Endothelial cell of umbilical vein (primary cell): ENCODE measurements around the gene PLCH1. TPM values are rescaled to one million over a fixed set of nuclear protein-coding genes. Genes with fewer than 3 reads are reported as not detected.

ENCODE experiments used
- BruUV-seq: library from RNA; stranded (reverse); fragments of 400-500 nt; replicated peaks from 2 replicates; lab custom pipeline; 2021; lab: Mats Ljungman, UMichigan
- CTCF ChIA-PET: fragments of 300-600, 350-600 bp; sonication (Branson Sonifier 250); formaldehyde crosslinking; loops from one replicate; lab custom pipeline; 2021; ENCODE audit warnings: antibody characterized with exemption, inconsistent platforms; lab: Charles Lee
- POLR2A ChIA-PET: fragments of 300-600, 350-600 bp; sonication (Branson Sonifier 250); formaldehyde crosslinking; loops from one replicate; lab custom pipeline; 2021; ENCODE audit warnings: antibody characterized with exemption, inconsistent platforms; lab: Charles Lee
- DNase-seq: peaks from one replicate; pipeline ENCODE4 v3.0.0-alpha.2; 2011; ENCODE audit warnings: low read depth, low spot score
- FAIRE-seq: peaks from 2 replicates; lab custom pipeline; 2011; peaks lifted over from hg19 to GRCh38; lab: Jason Lieb, UNC
- H2AFZ ChIP-seq: 2 replicates; pipeline ENCODE4 v1.6.0; 2012; ENCODE audit warnings: low read depth, low read length, control low read depth, inconsistent platforms
- H3K27ac ChIP-seq: 2 replicates; pipeline ENCODE4 v1.5.1; 2011; ENCODE audit warnings: low read depth, mild to moderate bottlenecking, control low read depth, low read length, moderate library complexity; ENCODE audit not compliant: insufficient read depth
- H3K27me3 ChIP-seq, 2 experiments: 2 replicates each; pipeline versions ENCODE4 v1.6.0 to v1.6.1; 2011; ENCODE audit warnings: low read length in 2 of 2, mixed read lengths in 1 of 2; ENCODE audit not compliant: control insufficient read depth in 2 of 2, insufficient read depth in 2 of 2
- H3K36me3 ChIP-seq, 2 experiments: 2 replicates in 1 of 2; 3 replicates in 1 of 2; pipeline ENCODE4 v1.5.1; 2011; ENCODE audit warnings: low read length in 2 of 2, mild to moderate bottlenecking in 1 of 2, moderate library complexity in 1 of 2; ENCODE audit not compliant: control insufficient read depth in 2 of 2, insufficient read depth in 2 of 2; ENCODE audit errors: extremely low read depth in 1 of 2
- H3K4me1 ChIP-seq: 3 replicates; pipeline ENCODE4 v1.5.1; 2011; ENCODE audit warnings: mild to moderate bottlenecking, low read length; ENCODE audit not compliant: control insufficient read depth, insufficient read depth; ENCODE audit errors: extremely low read depth
- H3K4me2 ChIP-seq: 2 replicates; pipeline ENCODE4 v1.6.1; 2011; ENCODE audit warnings: low read length, control low read depth, mixed read lengths; ENCODE audit not compliant: insufficient read depth
- H3K4me3 ChIP-seq, 3 experiments: fragments of 200-600 bp in 1 of 3; sonication (generic), shearing (Covaris generic) in 1 of 3; replicated peaks in 1 of 3; 2 replicates each; pipeline ENCODE4 v1.5.1; 2011 to 2016; ENCODE audit warnings: control low read depth in 3 of 3, low read length in 3 of 3, mild to moderate bottlenecking in 2 of 3, inconsistent platforms in 1 of 3, low read depth in 1 of 3, moderate library complexity in 1 of 3; ENCODE audit not compliant: insufficient read depth in 1 of 3
- H3K79me2 ChIP-seq: 2 replicates; pipeline ENCODE4 v1.6.0; 2012; ENCODE audit warnings: low read length, inconsistent platforms; ENCODE audit not compliant: control insufficient read depth, insufficient read depth
- H3K9ac ChIP-seq: replicated peaks from 2 replicates; pipeline ENCODE3; 2011; ENCODE audit warnings: low read length, control low read depth; ENCODE audit not compliant: insufficient read depth; ENCODE audit errors: extremely low read depth
- H3K9me1 ChIP-seq: replicated peaks from 3 replicates; pipeline ENCODE4 v1.6.0; 2011; ENCODE audit warnings: mild to moderate bottlenecking, low read length; ENCODE audit not compliant: control insufficient read depth, insufficient read depth; ENCODE audit errors: extremely low read depth
- H3K9me3 ChIP-seq: replicated peaks from 2 replicates; pipeline ENCODE4 v1.5.1; 2012; ENCODE audit warnings: low read length, inconsistent platforms; ENCODE audit not compliant: control insufficient read depth, insufficient read depth
- H4K20me1 ChIP-seq: replicated peaks from 2 replicates; pipeline ENCODE3; 2011; ENCODE audit warnings: mild to moderate bottlenecking, low read length; ENCODE audit not compliant: control insufficient read depth, insufficient read depth; ENCODE audit errors: extremely low read depth
- EZH2 ChIP-seq: IDR thresholded peaks from 2 replicates; pipeline ENCODE4 v1.6.1; 2012; ENCODE audit warnings: borderline replicate concordance, low read depth, mild to moderate bottlenecking, moderate library complexity, low read length, inconsistent platforms; ENCODE audit not compliant: severe bottlenecking
- FOS ChIP-seq: IDR thresholded peaks from 2 replicates; pipeline ENCODE4 v1.6.1; 2011; ENCODE audit warnings: mild to moderate bottlenecking, low read length, moderate library complexity, borderline replicate concordance; ENCODE audit not compliant: insufficient read depth
- GATA2 ChIP-seq: IDR thresholded peaks from 2 replicates; pipeline ENCODE4 v1.7.0; 2011; ENCODE audit warnings: low read depth, mild to moderate bottlenecking, moderate library complexity, mixed read lengths, low read length; ENCODE audit not compliant: insufficient read length, insufficient read depth
- JUN ChIP-seq: IDR thresholded peaks from 2 replicates; pipeline ENCODE4 v1.6.1; 2011; ENCODE audit warnings: borderline replicate concordance, low read depth; ENCODE audit not compliant: insufficient read length, insufficient read depth
- MYC ChIP-seq: IDR thresholded peaks from one replicate; pipeline ENCODE4 v1.6.1; 2011; ENCODE audit warnings: mild to moderate bottlenecking, low read depth, low read length
- POLR2A ChIP-seq: IDR thresholded peaks from 2 replicates; pipeline ENCODE4 v1.6.1; 2012; ENCODE audit warnings: low read depth, mild to moderate bottlenecking, control low read depth, low read length
- POLR2AphosphoS5 ChIP-seq: IDR thresholded peaks from 2 replicates; pipeline ENCODE4 v1.6.1; 2012; ENCODE audit warnings: low read depth, mild to moderate bottlenecking, control low read depth, low read length, moderate library complexity; ENCODE audit not compliant: insufficient read depth
- dilution Hi-C: fragments of 300-500 bp; cut with MboI; formaldehyde crosslinking; loops from one replicate; pipeline ENCODE4 v1.15.0; 2019; ENCODE audit warnings: low sequenced_read_pairs; ENCODE audit not compliant: extremely low pct_ligation_motif_present
- intact Hi-C: fragments of 100-400 bp; cut with micrococcal nuclease; formaldehyde crosslinking; loops from one replicate; pipeline ENCODE4 v1.10.0; 2022
- polyA plus RNA-seq, 4 experiments: library from polyadenylated mRNA; depleted of rRNA in 3 of 4; stranded (reverse) in 3 of 4; unstranded in 1 of 4; fragments of >200 nt; gene quantifications; 2 replicates each; pipeline versions ENCODE4 v1.2.1 to v1.2.3, GENCODE V29; 2011 to 2012; ENCODE audit warnings: missing spikeins in 1 of 4
- total RNA-seq: library from RNA; stranded (reverse); gene quantifications from 2 replicates; pipeline ENCODE4 v1.2.3, GENCODE V29; 2021
- TF ChIP-seq, protein P1 (sequence below), 2 donors: IDR thresholded peaks; 1 replicate in 1 of 2; 2 replicates in 1 of 2; pipeline ENCODE4 v1.5.1; 2011; ENCODE audit warnings: low read length in 2 of 2, mild to moderate bottlenecking in 2 of 2, moderate library complexity in 2 of 2, control low read depth in 1 of 2, inconsistent platforms in 1 of 2, low read depth in 1 of 2; ENCODE audit not compliant: insufficient read depth in 1 of 2; ENCODE audit errors: extremely low read depth in 1 of 2
- TF ChIP-seq, protein P2 (sequence below): IDR thresholded peaks from 2 replicates; pipeline ENCODE4 v1.6.1; 2011; ENCODE audit not compliant: insufficient read depth, insufficient read length

Gene PLCH1
- total and polyA plus RNA-seq, 2 donors (not counting 3 experiments of a cell fraction or from before 2014, with no cell fraction given) = 0.03 TPM; not detected in 1

DNA sequence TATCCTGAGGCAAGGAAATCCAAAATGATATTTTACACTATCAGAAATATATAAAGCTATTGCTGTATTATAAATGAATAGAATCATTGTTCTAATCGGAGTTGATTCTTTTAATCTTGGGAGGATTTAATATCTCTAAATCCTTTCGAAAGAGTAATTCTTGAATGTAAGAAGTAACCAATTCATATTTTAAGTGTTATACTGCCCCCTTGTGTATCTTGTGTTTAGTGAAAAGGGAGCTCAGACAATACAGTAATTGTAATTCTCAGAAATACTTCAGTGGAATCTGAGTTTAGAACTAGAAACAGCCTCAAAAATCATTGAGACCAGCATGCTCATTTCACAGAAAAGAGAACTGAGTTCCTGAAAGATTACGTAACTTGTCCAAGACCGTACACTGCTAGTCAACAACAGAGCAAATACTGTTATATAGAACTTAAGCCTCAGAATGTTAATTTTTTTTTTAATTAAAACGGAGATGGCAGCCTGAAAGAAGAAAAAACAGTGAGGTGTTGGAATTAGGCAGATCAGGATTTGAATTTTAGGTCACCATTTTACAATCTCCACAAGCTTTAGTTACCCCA, 42.9 kb downstream of the PLCH1 start:
- no peaks in the 10 kb centered on the region for H4K20me1 ChIP-seq
- peak; percentile 73 for FAIRE-seq
- no peak overlapping the region for H3K4me3 ChIP-seq
- dilution Hi-C loops = no loop called here
- peak; percentile 48 for DNase-seq
- TF ChIP-seq, protein P1, sequence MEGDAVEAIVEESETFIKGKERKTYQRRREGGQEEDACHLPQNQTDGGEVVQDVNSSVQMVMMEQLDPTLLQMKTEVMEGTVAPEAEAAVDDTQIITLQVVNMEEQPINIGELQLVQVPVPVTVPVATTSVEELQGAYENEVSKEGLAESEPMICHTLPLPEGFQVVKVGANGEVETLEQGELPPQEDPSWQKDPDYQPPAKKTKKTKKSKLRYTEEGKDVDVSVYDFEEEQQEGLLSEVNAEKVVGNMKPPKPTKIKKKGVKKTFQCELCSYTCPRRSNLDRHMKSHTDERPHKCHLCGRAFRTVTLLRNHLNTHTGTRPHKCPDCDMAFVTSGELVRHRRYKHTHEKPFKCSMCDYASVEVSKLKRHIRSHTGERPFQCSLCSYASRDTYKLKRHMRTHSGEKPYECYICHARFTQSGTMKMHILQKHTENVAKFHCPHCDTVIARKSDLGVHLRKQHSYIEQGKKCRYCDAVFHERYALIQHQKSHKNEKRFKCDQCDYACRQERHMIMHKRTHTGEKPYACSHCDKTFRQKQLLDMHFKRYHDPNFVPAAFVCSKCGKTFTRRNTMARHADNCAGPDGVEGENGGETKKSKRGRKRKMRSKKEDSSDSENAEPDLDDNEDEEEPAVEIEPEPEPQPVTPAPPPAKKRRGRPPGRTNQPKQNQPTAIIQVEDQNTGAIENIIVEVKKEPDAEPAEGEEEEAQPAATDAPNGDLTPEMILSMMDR (IDR thresholded peaks at IDR 0.05; ENCODE audit: extremely low read depth in 1 of 2, insufficient read depth in 1 of 2, low read depth in 1 of 2, low read length in 2 of 2) = peak; percentile 26 to 30
- no peak for TF ChIP-seq MYC
- ChIA-PET POLR2A (no interaction called here), CTCF (interaction anchor here (0.5 to 2.7 kb wide), 71 partner anchors 9 to 1916 kb away, joined by 3 to 105 read pairs (median 4); partner anchors contain the start of genes MME and PLCH1)
- intact Hi-C loops = loop anchor here (1.0 to 10.0 kb wide), 4 partner anchors 320 to 1370 kb away; no protein-coding TSS in a partner anchor
- no TSS peak for BruUV-seq
- no peaks in the 10 kb centered on the region for H3K9me3 ChIP-seq
- H3K27me3 ChIP-seq = peaks cover 4 to 10% of the 10 kb centered on the region in 2 experiments
- no peaks in the 10 kb centered on the region for H3K79me2 ChIP-seq
- H3K9me1 ChIP-seq = no peaks in the 10 kb centered on the region
- no peaks in the 10 kb centered on the region for H3K4me1 ChIP-seq
- no peak overlapping the region for H3K4me2 ChIP-seq
- H2AFZ ChIP-seq = no peak overlapping the region
- no peak overlapping the region for H3K9ac ChIP-seq
- no peak overlapping the region for H3K27ac ChIP-seq
- no peaks in the 10 kb centered on the region for H3K36me3 ChIP-seq

DNA sequence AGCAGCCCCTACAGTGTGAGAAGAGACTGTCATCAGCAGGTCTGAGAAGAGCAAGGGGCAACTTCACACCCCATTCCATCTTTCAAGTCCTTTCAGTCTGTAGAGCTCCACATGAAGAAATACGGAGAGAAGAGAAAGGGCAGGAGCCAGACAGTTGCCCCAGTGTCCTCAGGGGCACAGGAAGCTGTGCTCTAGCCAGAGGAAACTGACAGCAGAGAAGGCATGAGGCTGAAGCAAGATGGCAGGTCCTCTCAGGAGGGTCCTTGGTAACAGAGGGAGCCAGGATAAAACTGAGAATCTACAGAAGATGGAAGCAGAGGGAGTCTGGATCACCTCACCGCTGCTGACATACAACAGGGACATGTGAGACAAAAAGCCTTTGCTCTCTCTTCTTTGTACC, 47.3 kb downstream of the PLCH1 start:
- no peak overlapping the region for H3K9ac ChIP-seq
- H3K4me1 ChIP-seq = no peaks in the 10 kb centered on the region
- peaks cover 1 to 10% of the 10 kb centered on the region in 2 experiments for H3K27me3 ChIP-seq
- no peaks in the 10 kb centered on the region for H4K20me1 ChIP-seq
- POLR2A ChIA-PET = no interaction called here
- FAIRE-seq (no peak), DNase-seq (no peak)
- dilution Hi-C loops = no loop called here
- H3K4me2 ChIP-seq = no peak overlapping the region
- no peak overlapping the region for H3K4me3 ChIP-seq
- H3K9me3 ChIP-seq = no peaks in the 10 kb centered on the region
- CTCF ChIA-PET = no interaction called here
- H3K27ac ChIP-seq = no peak overlapping the region
- TF ChIP-seq, protein P2, sequence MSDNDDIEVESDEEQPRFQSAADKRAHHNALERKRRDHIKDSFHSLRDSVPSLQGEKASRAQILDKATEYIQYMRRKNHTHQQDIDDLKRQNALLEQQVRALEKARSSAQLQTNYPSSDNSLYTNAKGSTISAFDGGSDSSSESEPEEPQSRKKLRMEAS = no peak
- TF ChIP-seq FOS = no peak
- TF ChIP-seq POLR2A = no peak
- TF ChIP-seq EZH2 = no peak
- no peak for TF ChIP-seq GATA2
- TF ChIP-seq POLR2AphosphoS5 = no peak
- TF ChIP-seq, protein P1 (IDR thresholded peaks at IDR 0.05; ENCODE audit: extremely low read depth in 1 of 2, insufficient read depth in 1 of 2, low read depth in 1 of 2, low read length in 2 of 2) = no peak
- TF ChIP-seq MYC = no peak
- no peak for TF ChIP-seq JUN
- no peaks in the 10 kb centered on the region for H3K36me3 ChIP-seq
- no peaks in the 10 kb centered on the region for H3K79me2 ChIP-seq
- BruUV-seq = no TSS peak
- intact Hi-C loops = no loop called here
- no peaks in the 10 kb centered on the region for H3K9me1 ChIP-seq
- no peak overlapping the region for H2AFZ ChIP-seq
